ENCODE data around the gene ARHGEF18. TPM values are rescaled to one million over a fixed set of nuclear protein-coding genes. Genes with fewer than 3 reads are reported as not detected.

ARHGEF18 gene
- total and polyA plus RNA-seq, 2 experiments from 2014 or later, result 9.5 to 33.8 TPM

DNA sequence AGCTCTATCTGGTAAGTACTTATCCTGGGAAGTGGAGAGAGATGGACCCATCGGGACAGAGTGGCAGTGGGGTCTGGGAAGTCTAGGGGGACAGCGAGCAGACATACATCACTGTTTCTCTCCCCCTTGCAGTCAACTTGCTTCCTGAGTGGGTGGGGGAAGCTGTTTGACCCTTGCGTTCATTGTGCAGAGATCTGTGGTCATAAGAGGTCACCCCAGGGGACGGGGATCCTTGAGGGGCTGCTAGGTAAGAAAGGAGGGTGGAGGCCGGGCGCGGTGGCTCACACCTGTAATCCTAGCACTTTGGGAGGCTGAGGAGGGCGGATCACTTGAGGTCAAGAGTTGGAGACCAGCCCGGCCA is 474 bp downstream of the ARHGEF18 start:
- TF ChIP-seq EZH2 (IDR thresholded peaks at IDR 0.05; ENCODE audit: insufficient read depth, poor library complexity, severe bottlenecking), result no peak
- no peak for TF ChIP-seq EZH2phosphoT487 (IDR thresholded peaks at IDR 0.05; ENCODE audit: insufficient read depth, low read depth)
- 74% methylated on average over 8 to 9 of the region's 9 CpGs for WGBS, 2 experiments (ENCODE audit: low coverage in 1 of 2, low lambda C conversion rate in 2 of 2, missing lambda C conversion rate in 2 of 2)
- no peaks in the 10 kb centered on the region for H3F3A ChIP-seq (ENCODE audit: insufficient read depth)
- no peaks in the 10 kb centered on the region for H3K9me2 ChIP-seq (ENCODE audit: insufficient read depth)
- H3K9me3 ChIP-seq (ENCODE audit: low read depth), result no peaks in the 10 kb centered on the region
- in situ Hi-C loops (cut with MboI), result loop anchor here (25.0 kb wide), 1 partner anchor 237 kb away; no protein-coding TSS in a partner anchor
- no peaks in the 10 kb centered on the region for H3K36me3 ChIP-seq (ENCODE audit: low read depth)
- H3K9ac ChIP-seq, result no peak overlapping the region
- H3K4me1 ChIP-seq (ENCODE audit: insufficient read depth), result no peaks in the 10 kb centered on the region
- no peaks in the 10 kb centered on the region for H4K20me1 ChIP-seq (ENCODE audit: insufficient read depth)
- no peak for DNase-seq
- no peak overlapping the region for H3K4me3 ChIP-seq
- H2AFZ ChIP-seq, result no peak overlapping the region
- H3K4me2 ChIP-seq (ENCODE audit: unreplicated experiment), result no peak overlapping the region
- H3K27ac ChIP-seq, result no peak overlapping the region
- no peaks in the 10 kb centered on the region for H3K27me3 ChIP-seq (replicated peaks; ENCODE audit: insufficient read depth)
- H3K79me2 ChIP-seq (ENCODE audit: insufficient read depth), result no peaks in the 10 kb centered on the region

- Histone ChIP-seq H3K27me3 (replicated peaks; ENCODE audit: insufficient read depth) (no peaks in the 10 kb centered on the region), H3K9me2 (ENCODE audit: insufficient read depth) (no peaks in the 10 kb centered on the region), H3F3A (ENCODE audit: insufficient read depth) (no peaks in the 10 kb centered on the region), H3K9ac (no peak overlapping the region), H3K36me3 (ENCODE audit: low read depth) (no peaks in the 10 kb centered on the region), H3K27ac (no peak overlapping the region), H3K4me2 (ENCODE audit: unreplicated experiment) (no peak overlapping the region), H3K4me1 (ENCODE audit: insufficient read depth) (peaks cover 2% of the 10 kb centered on the region; the same call in 1 of the 2 replicates), H3K4me3 (no peak overlapping the region), H4K20me1 (ENCODE audit: insufficient read depth) (no peaks in the 10 kb centered on the region), H3K79me2 (ENCODE audit: insufficient read depth) (no peaks in the 10 kb centered on the region), H3K9me3 (ENCODE audit: low read depth) (no peaks in the 10 kb centered on the region), H2AFZ (no peak overlapping the region)
- in situ Hi-C loops (cut with MboI), result loop anchor here (25.0 kb wide), 2 partner anchors 238 to 462 kb away; no protein-coding TSS in a partner anchor
- TF ChIP-seq EZH2phosphoT487 (IDR thresholded peaks at IDR 0.05; ENCODE audit: insufficient read depth, low read depth) (no peak), EZH2 (IDR thresholded peaks at IDR 0.05; ENCODE audit: insufficient read depth, poor library complexity, severe bottlenecking) (no peak)
- WGBS, 2 experiments (ENCODE audit: low coverage in 1 of 2, low lambda C conversion rate in 2 of 2, missing lambda C conversion rate in 2 of 2), result 32 to 33% methylated on average over 8 of the region's 8 CpGs
- DNase-seq, result no peak
Observed at GRCh38 chr19:7349961-7350711, 1.4 kb downstream of the ARHGEF18 start.

DNA sequence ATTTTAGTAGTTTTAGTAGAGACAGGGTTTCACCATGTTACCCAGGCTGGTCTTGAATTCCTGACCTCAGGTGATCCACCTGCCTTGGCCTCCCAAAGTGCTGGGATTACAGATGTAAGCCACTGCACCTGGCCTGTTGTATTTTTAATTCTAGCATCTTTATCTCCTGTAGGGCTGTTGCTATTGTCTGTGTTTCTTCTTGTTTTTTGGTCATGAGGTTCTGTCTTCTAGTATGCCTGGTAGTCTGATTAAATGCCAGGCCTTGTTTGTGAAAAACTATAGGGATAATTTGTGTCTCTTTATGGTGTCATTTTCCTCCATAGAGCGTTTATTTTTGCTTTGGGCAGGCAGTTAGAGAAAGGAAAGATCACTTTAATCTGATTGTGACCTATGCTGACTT is 3.1 kb downstream of the ARHGEF18 start:
- no peaks in the 10 kb centered on the region for H3F3A ChIP-seq (ENCODE audit: insufficient read depth)
- H3K27ac ChIP-seq, result no peak overlapping the region
- no peak overlapping the region for H3K9ac ChIP-seq
- no peaks in the 10 kb centered on the region for H3K9me2 ChIP-seq (ENCODE audit: insufficient read depth)
- H3K36me3 ChIP-seq (ENCODE audit: low read depth), result no peaks in the 10 kb centered on the region
- no peaks in the 10 kb centered on the region for H3K27me3 ChIP-seq (replicated peaks; ENCODE audit: insufficient read depth)
- no peak for TF ChIP-seq EZH2 (IDR thresholded peaks at IDR 0.05; ENCODE audit: insufficient read depth, poor library complexity, severe bottlenecking)
- TF ChIP-seq EZH2phosphoT487 (IDR thresholded peaks at IDR 0.05; ENCODE audit: insufficient read depth, low read depth), result no peak
- DNase-seq, result no peak
- H3K4me3 ChIP-seq, result no peak overlapping the region
- H3K4me2 ChIP-seq (ENCODE audit: unreplicated experiment), result no peak overlapping the region
- H3K9me3 ChIP-seq (ENCODE audit: low read depth), result no peaks in the 10 kb centered on the region
- no peaks in the 10 kb centered on the region for H4K20me1 ChIP-seq (ENCODE audit: insufficient read depth)
- H3K79me2 ChIP-seq (ENCODE audit: insufficient read depth), result no peaks in the 10 kb centered on the region
- WGBS, 2 experiments (ENCODE audit: low coverage in 1 of 2, low lambda C conversion rate in 2 of 2, missing lambda C conversion rate in 2 of 2), result 17 to 28% methylated on average over 1 of the region's 1 CpG
- peaks cover 8% of the 10 kb centered on the region; the same call in 1 of the 2 replicates for H3K4me1 ChIP-seq (ENCODE audit: insufficient read depth)
- in situ Hi-C loops (cut with MboI), result loop anchor here (25.0 kb wide), 1 partner anchor 460 kb away; no protein-coding TSS in a partner anchor
- H2AFZ ChIP-seq, result no peak overlapping the region

DNA sequence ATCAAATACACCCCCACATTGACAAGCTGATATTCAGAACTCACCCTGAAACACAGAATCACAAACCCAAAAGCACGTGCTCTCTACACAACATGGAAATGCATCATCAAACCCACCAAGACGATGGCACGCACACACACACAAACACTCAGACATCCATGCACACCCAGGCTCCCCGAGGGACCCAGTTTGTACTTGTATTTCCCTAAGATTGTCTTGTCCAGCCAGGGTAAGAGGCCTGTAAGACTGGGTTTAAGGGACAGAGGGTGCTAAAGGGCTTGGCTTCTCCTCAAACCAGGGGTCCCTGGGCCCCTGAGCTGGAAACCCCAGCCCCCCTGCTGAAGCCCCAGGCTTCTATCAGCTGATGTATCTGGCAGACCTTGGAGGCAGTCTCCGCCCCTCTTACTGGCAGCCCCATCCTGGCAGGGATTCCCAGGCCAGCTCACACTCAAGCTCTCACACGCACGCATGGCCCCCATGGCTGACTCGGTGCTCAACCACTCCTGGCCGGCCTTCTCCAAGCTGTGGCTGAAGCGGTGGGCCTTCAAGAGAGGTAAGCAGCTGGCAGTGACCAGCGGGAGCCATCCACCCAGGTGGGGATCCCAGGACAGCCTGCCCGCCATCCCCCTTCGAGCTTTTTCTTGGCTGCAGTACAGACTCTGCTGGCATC is 6.5 kb downstream of the ARHGEF18 start:
- Histone ChIP-seq H3K9ac (peak overlapping the region; percentile 11; the same call in 1 of the 2 replicates), H3K36me3 (ENCODE audit: low read depth) (no peaks in the 10 kb centered on the region), H3K9me2 (ENCODE audit: insufficient read depth) (no peaks in the 10 kb centered on the region), H3K9me3 (ENCODE audit: low read depth) (no peaks in the 10 kb centered on the region), H3K79me2 (ENCODE audit: insufficient read depth) (no peaks in the 10 kb centered on the region), H3K27me3 (replicated peaks; ENCODE audit: insufficient read depth) (no peaks in the 10 kb centered on the region), H3F3A (ENCODE audit: insufficient read depth) (no peaks in the 10 kb centered on the region), H3K4me1 (ENCODE audit: insufficient read depth) (peaks cover 8% of the 10 kb centered on the region; the same call in 1 of the 2 replicates), H3K4me2 (ENCODE audit: unreplicated experiment) (no peak overlapping the region), H4K20me1 (ENCODE audit: insufficient read depth) (no peaks in the 10 kb centered on the region), H3K4me3 (no peak overlapping the region), H2AFZ (peak overlapping the region; percentile 55), H3K27ac (no peak overlapping the region)
- TF ChIP-seq EZH2 (IDR thresholded peaks at IDR 0.05; ENCODE audit: insufficient read depth, poor library complexity, severe bottlenecking) (no peak), EZH2phosphoT487 (IDR thresholded peaks at IDR 0.05; ENCODE audit: insufficient read depth, low read depth) (no peak)
- WGBS, 2 experiments (ENCODE audit: low coverage in 1 of 2, low lambda C conversion rate in 2 of 2, missing lambda C conversion rate in 2 of 2), result 23 to 24% methylated on average over 13 of the region's 13 CpGs
- in situ Hi-C loops (cut with MboI), result loop anchor here (25.0 kb wide), 1 partner anchor 457 kb away; no protein-coding TSS in a partner anchor
- peak; percentile 85 for DNase-seq

Measured in GM23248 (cell line).